Suprapubic skin (tissue), 4 donors: ENCODE results near the gene TFEC.

Source experiments
- CTCF ChIP-seq, 2 donors: fragments of 200-600 bp in 1 of 2; fragments of 450-650 bp in 1 of 2; sonication (generic) in 1 of 2; IDR thresholded peaks; one replicate each; pipeline ENCODE4 v1.5.1; 2016 to 2019; ENCODE audit warnings: antibody characterized with exemption in 2 of 2, mild to moderate bottlenecking in 1 of 2, moderate library complexity in 1 of 2
- EP300 ChIP-seq: sonication (generic); formaldehyde crosslinking; IDR thresholded peaks from one replicate; pipeline ENCODE4 v1.6.1; 2017; ENCODE audit warnings: antibody characterized with exemption
- POLR2AphosphoS5 ChIP-seq, 3 donors: sonication (generic); formaldehyde crosslinking; IDR thresholded peaks; one replicate each; pipeline ENCODE4 v1.6.1; 2017; ENCODE audit warnings: antibody characterized with exemption in 3 of 3

- TF ChIP-seq CTCF (IDR thresholded peaks at IDR 0.05) (no peak), POLR2AphosphoS5 (IDR thresholded peaks at IDR 0.05) (no peak), EP300 (no peak)
Observed at GRCh38 chr7:115973406-115973805, 57.2 kb downstream of the TFEC start.
